ENCODE data around the gene TSSC4. TPM values are rescaled to one million over a fixed set of nuclear protein-coding genes. Genes with fewer than 3 reads are reported as not detected.

TSSC4 gene
- total RNA-seq, 3 donors from 2014 or later (not counting 1 experiment from before 2014, with no cell fraction given) = 52.8 to 67.9 (median 59.3) TPM

Other genes starting within 250 kb of the TSSC4 start
- gene INS, start 239.5 kb upstream of the TSSC4 start, total RNA-seq = not detected
- gene TH, start 228.9 kb upstream of the TSSC4 start, total RNA-seq = not detected
- gene ASCL2, start 130.2 kb upstream of the TSSC4 start, total RNA-seq = 10 to 100 TPM; 10.8 to 16.8 (median 16.0) TPM
- gene C11orf21, start 98.8 kb upstream of the TSSC4 start, total RNA-seq = 100 to 1,000 TPM; 227 to 325 (median 237) TPM
- 100 to 1,000 TPM; 268 to 327 (median 299) TPM for gene TSPAN32, start 98.7 kb upstream of the TSSC4 start, total RNA-seq
- 100 to 1,000 TPM; 263 to 292 (median 263) TPM for gene CD81, start 23.4 kb upstream of the TSSC4 start, total RNA-seq
- not detected for gene TRPM5, start 43.8 kb downstream of the TSSC4 start, total RNA-seq
- gene KCNQ1, start 44.3 kb downstream of the TSSC4 start, total RNA-seq = 1 to 10 TPM; 1.9 to 7.8 (median 3.3) TPM

Data from natural killer cell (primary cell).